Measurements from ENCODE around the gene CAMK2G. TPM values are rescaled to one million over a fixed set of nuclear protein-coding genes. Genes with fewer than 3 reads are reported as not detected.

The CAMK2G gene
- polyA plus RNA-seq, 3 donors, result 1.7 to 60.7 (median 3.0) TPM

GRCh38 chr10:73881221-73881919 lies 7.0 kb upstream of the CAMK2G start:
- Mint-ChIP-seq H3K27me3 (ENCODE audit: low read depth in 3 of 3) (peaks cover 0 to 2% (median 1%) of the 10 kb centered on the region in 3 donors), H3K4me3 (no peak overlapping the region), H3K36me3 (no peaks in the 10 kb centered on the region), H3K27ac (peak overlapping the region in 1 of 7 donors; percentile 56), H3K4me1 (peaks cover 23% of the 10 kb centered on the region), H3K9me3 (peaks cover 0 to 3% (median 0%) of the 10 kb centered on the region in 7 donors)
- Histone ChIP-seq H3K4me1 (ENCODE audit: control insufficient read depth in 1 of 2, insufficient read depth in 2 of 2, low read length in 2 of 2) (peaks cover 9 to 12% of the 10 kb centered on the region in 2 donors), H2AFZ (ENCODE audit: insufficient read depth, low read depth, low read length, poor library complexity, severe bottlenecking) (no peak overlapping the region), H3K27ac (ENCODE audit: low read depth in 1 of 2, low read length in 2 of 2) (no peak overlapping the region), H3K36me3 (replicated peaks in 1 of 2; ENCODE audit: control insufficient read depth in 1 of 2, insufficient read depth in 2 of 2, low read length in 2 of 2) (no peaks in the 10 kb centered on the region), H3K4me3 (replicated peaks in 1 of 3; ENCODE audit: low read depth in 2 of 3, low read length in 3 of 3) (no peak overlapping the region), H3K9me3 (replicated peaks in 1 of 2; ENCODE audit: control insufficient read depth in 1 of 2, insufficient read depth in 1 of 2, low read length in 2 of 2) (no peaks in the 10 kb centered on the region), H3K79me2 (ENCODE audit: insufficient read depth, low read length) (no peaks in the 10 kb centered on the region), H4K20me1 (ENCODE audit: insufficient read depth, low read length) (no peaks in the 10 kb centered on the region), H3K27me3 (ENCODE audit: control insufficient read depth in 2 of 2, insufficient read depth in 2 of 2, low read length in 2 of 2) (no peaks in the 10 kb centered on the region), H3K9ac (ENCODE audit: insufficient read depth, low read length, poor library complexity, severe bottlenecking) (no peak overlapping the region), H3K4me2 (replicated peaks; ENCODE audit: extremely low read depth, low read length, poor library complexity, severe bottlenecking) (no peak overlapping the region)
- DNase-seq, result no peak
- intact Hi-C loops (cut with micrococcal nuclease), result no loop called here
- no peak for TF ChIP-seq CTCF (IDR thresholded peaks at IDR 0.05)
- WGBS (ENCODE audit: insufficient coverage), result 57% methylated on average over 1 of the region's 3 CpGs

DNA sequence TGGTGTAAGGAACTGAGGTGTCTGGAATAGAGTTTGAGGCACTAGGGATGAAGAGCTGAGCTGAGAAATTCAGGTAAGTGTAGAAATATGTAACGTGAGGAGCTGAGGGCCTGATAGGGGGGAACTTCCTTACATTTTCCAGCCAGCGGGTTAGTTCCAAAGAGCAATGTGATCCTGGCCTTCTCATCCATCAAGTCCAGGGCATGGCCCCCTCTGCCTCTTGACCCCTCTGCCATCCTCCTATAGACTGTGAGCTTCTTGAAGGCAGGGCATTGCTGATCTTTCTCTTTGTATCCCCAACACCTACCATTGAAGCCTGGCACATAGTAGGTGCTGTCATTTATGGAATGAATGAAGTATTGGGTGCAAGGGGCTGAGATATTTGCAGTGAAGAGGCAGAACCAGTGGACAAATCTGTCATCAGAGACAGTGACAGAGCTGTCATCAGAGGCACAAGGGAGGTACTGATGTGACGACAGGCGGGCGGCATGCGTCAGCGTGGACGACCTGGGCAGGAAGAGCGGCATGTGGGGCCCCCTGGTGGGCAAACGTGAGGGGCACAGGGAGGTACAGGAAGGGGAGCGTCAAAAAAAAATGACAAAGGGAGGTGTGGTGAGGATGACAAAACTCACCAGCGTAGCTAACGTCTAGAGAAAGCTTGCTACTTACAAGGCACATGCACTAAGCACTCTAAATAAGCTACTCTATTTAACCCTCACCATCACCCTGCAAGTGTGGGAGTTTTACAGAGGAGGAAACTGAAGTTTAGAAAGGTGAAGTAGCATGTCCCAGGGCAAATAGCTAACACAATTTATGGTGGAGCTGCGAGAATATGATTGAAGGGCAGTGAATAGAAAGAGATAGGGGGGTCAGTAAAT lies 5.2 kb upstream of the CAMK2G start:
- no peaks in the 10 kb centered on the region for H4K20me1 ChIP-seq (ENCODE audit: insufficient read depth, low read length)
- peak; percentile 91 to 97 (median 97) for DNase-seq
- H3K36me3 Mint-ChIP-seq, result no peaks in the 10 kb centered on the region
- no peak overlapping the region for H3K4me2 ChIP-seq (replicated peaks; ENCODE audit: extremely low read depth, low read length, poor library complexity, severe bottlenecking)
- H3K79me2 ChIP-seq (ENCODE audit: insufficient read depth, low read length), result no peaks in the 10 kb centered on the region
- peaks cover 0 to 3% (median 0%) of the 10 kb centered on the region in 7 donors for H3K9me3 Mint-ChIP-seq
- no peak overlapping the region for H3K4me3 Mint-ChIP-seq
- H3K27ac Mint-ChIP-seq, result peak overlapping the region; percentile 55 to 90 (median 85)
- intact Hi-C loops (cut with micrococcal nuclease), result loop anchor here (1.0 to 5.0 kb wide), 4 partner anchors 30 to 273 kb away; partner anchors contain the start of genes ADK (in 1 of the 2), AP3M1 (in 1 of the 2) and NDST2 (in 1 of the 2)
- no peaks in the 10 kb centered on the region for H3K27me3 ChIP-seq (ENCODE audit: control insufficient read depth in 2 of 2, insufficient read depth in 2 of 2, low read length in 2 of 2)
- TF ChIP-seq CTCF (IDR thresholded peaks at IDR 0.05), result peak; percentile 86
- H3K27ac ChIP-seq (ENCODE audit: low read depth in 1 of 2, low read length in 2 of 2), result peak overlapping the region in 1 of 2 donors; percentile 64
- H3K4me1 ChIP-seq (ENCODE audit: control insufficient read depth in 1 of 2, insufficient read depth in 2 of 2, low read length in 2 of 2), result peaks cover 19 to 26% of the 10 kb centered on the region in 2 donors
- H2AFZ ChIP-seq (ENCODE audit: insufficient read depth, low read depth, low read length, poor library complexity, severe bottlenecking), result peak overlapping the region; percentile 29
- peaks cover 25% of the 10 kb centered on the region for H3K4me1 Mint-ChIP-seq
- no peak overlapping the region for H3K9ac ChIP-seq (ENCODE audit: insufficient read depth, low read length, poor library complexity, severe bottlenecking)
- H3K27me3 Mint-ChIP-seq (ENCODE audit: low read depth in 3 of 3), result peaks cover 0 to 1% (median 0%) of the 10 kb centered on the region in 3 donors
- H3K9me3 ChIP-seq (replicated peaks in 1 of 2; ENCODE audit: control insufficient read depth in 1 of 2, insufficient read depth in 1 of 2, low read length in 2 of 2), result no peaks in the 10 kb centered on the region
- WGBS (ENCODE audit: insufficient coverage), result no CpG with 5 or more reads among the region's 14 CpGs
- H3K4me3 ChIP-seq (replicated peaks in 1 of 3; ENCODE audit: low read depth in 2 of 3, low read length in 3 of 3), result no peak overlapping the region
- H3K36me3 ChIP-seq (replicated peaks in 1 of 2; ENCODE audit: control insufficient read depth in 1 of 2, insufficient read depth in 2 of 2, low read length in 2 of 2), result no peaks in the 10 kb centered on the region
